ENCODE results near the gene IFNA17.
"Not testable (repeated sequence)": the region's sequence is repeated elsewhere in the genome, so short reads cannot be mapped to it uniquely, and the experiment has no call there.

DNA sequence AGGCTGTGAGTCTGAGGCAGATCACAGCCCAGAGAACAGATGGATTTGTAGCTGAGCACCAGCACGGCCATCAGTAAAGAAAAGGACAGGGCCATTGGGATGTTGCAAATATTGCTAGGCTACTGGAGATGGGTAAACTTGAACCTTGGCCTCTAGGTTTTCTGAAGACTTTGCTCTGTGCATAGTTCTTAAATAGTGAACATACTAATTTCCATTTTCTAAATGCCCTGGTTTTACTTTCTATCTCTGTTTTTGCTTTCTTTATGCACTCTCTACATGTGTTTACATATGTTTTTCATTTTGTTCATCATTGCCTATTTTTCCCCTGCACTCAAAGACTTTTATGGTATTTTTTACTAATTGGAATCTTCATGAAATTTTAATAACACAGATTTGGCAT is 10.8 kb downstream of the IFNA17 start, which contains the start of gene IFNA16:
- not testable (repeated sequence) for TF ChIP-seq CTCF, POLR2A, POLR2AphosphoS5 (IDR thresholded peaks at IDR 0.05)

Data from prostate gland (tissue), 2 donors.